Left lung (tissue), 10 donors: ENCODE measurements around the gene GALNT10. TPM values are rescaled to one million over a fixed set of nuclear protein-coding genes. Genes with fewer than 3 reads are reported as not detected.

Experiments
- ATAC-seq: fragments of 200-7000 bp; cut with Tn5 transposase; one replicate; pipeline ENCODE4 v1.9.1; 2020; ENCODE audit warnings: moderate library complexity
- DNase-seq, 4 donors: peaks; one replicate each; pipeline ENCODE4 v3.0.0-alpha.2; 2013 to 2020
- H3K27ac ChIP-seq, 2 donors: fragments of 200-600 bp; sonication (generic) in 1 of 2; one replicate each; pipeline versions ENCODE4 v1.5.0 to v1.8.0; 2020 to 2021
- H3K27me3 ChIP-seq, 2 donors: fragments of 200-600 bp; sonication (generic) in 1 of 2; one replicate each; pipeline versions ENCODE4 v1.5.0 to v1.8.0; 2020 to 2021
- H3K36me3 ChIP-seq, 2 donors: fragments of 200-600 bp; sonication (generic) in 1 of 2; one replicate each; pipeline versions ENCODE4 v1.5.0 to v1.8.0; 2020 to 2021
- H3K4me1 ChIP-seq, 2 donors: fragments of 200-600 bp; one replicate each; pipeline ENCODE4 v1.8.0; 2021
- H3K4me3 ChIP-seq, 2 donors: fragments of 200-600 bp; sonication (generic) in 1 of 2; one replicate each; pipeline versions ENCODE4 v1.5.0 to v1.8.0; 2020 to 2021; ENCODE audit warnings: mild to moderate bottlenecking in 1 of 2
- H3K9me3 ChIP-seq, 2 donors: fragments of 200-600 bp; sonication (generic) in 1 of 2; one replicate each; pipeline versions ENCODE4 v1.5.0 to v1.8.0; 2020 to 2021
- CTCF ChIP-seq, 2 donors: fragments of 200-600 bp; sonication (generic) in 1 of 2; IDR thresholded peaks; one replicate each; pipeline versions ENCODE4 v1.5.0 to v1.8.0; 2021; ENCODE audit warnings: antibody characterized with exemption in 2 of 2
- intact Hi-C, 2 donors: fragments of 100-400 bp; cut with DNase I; formaldehyde crosslinking; loops; one replicate each; pipeline versions ENCODE4 v1.11.2 to v1.14.2; 2022
- polyA plus RNA-seq, 6 donors: library from polyadenylated mRNA; unstranded; fragments of 120-200 nt; gene quantifications; one replicate each; pipeline ENCODE4 v1.2.1, GENCODE V29; 2013; ENCODE audit not compliant: insufficient read length in 6 of 6
- total RNA-seq, 2 donors: library from RNA; stranded (reverse); fragmentation: NEBNext Ultra II Directional; extraction: Animal tissue kit (Norgen Biotek cat#: 25700); gene quantifications; one replicate each; pipeline ENCODE4 v1.2.1, GENCODE V29; 2021
- donor health status: DM: no; HTN: yes; CAD: no.
- donor health status: DM: no; HTN: no; CAD: no.

GALNT10 gene
- total and polyA plus RNA-seq, 8 donors: 21.2 to 117 (median 25.7) TPM

- peak in 1 of 2 donors; percentile 35 for TF ChIP-seq CTCF (IDR thresholded peaks at IDR 0.05)
- no peaks in the 10 kb centered on the region for H3K36me3 ChIP-seq
- H3K27ac ChIP-seq: peak overlapping the region; percentile 70 to 84
- DNase-seq (peak; percentile 76 to 96 (median 84)), ATAC-seq (peak; percentile 97)
- peaks cover 0 to 11% of the 10 kb centered on the region in 2 donors for H3K27me3 ChIP-seq
- intact Hi-C loops: loop anchor here in 1 of 2 donors (10.0 kb wide), 1 partner anchor 215 kb away; no protein-coding TSS in a partner anchor
- peaks cover 19 to 32% of the 10 kb centered on the region in 2 donors for H3K4me1 ChIP-seq
- no peaks in the 10 kb centered on the region for H3K9me3 ChIP-seq
- peak overlapping the region; percentile 84 to 97 for H3K4me3 ChIP-seq
Observed at GRCh38 chr5:154189819-154190594, 526 bp upstream of the GALNT10 start.

GRCh38 chr5:154191467-154192261 is 1.1 kb downstream of the GALNT10 start:
- H3K27ac ChIP-seq: no peak overlapping the region
- intact Hi-C loops: loop anchor here in 1 of 2 donors (10.0 kb wide), 1 partner anchor 217 kb away; no protein-coding TSS in a partner anchor
- peak overlapping the region; percentile 52 to 73 for H3K4me3 ChIP-seq
- no peak for TF ChIP-seq CTCF (IDR thresholded peaks at IDR 0.05)
- H3K9me3 ChIP-seq: no peaks in the 10 kb centered on the region
- peaks cover 0 to 11% of the 10 kb centered on the region in 2 donors for H3K27me3 ChIP-seq
- DNase-seq: peak in 1 of 4 donors; percentile 19
- H3K4me1 ChIP-seq: peaks cover 21 to 33% of the 10 kb centered on the region in 2 donors
- ATAC-seq: no peak
- H3K36me3 ChIP-seq: no peaks in the 10 kb centered on the region

- no peak for TF ChIP-seq CTCF (IDR thresholded peaks at IDR 0.05)
- Histone ChIP-seq H3K4me1 (peaks cover 32 to 50% of the 10 kb centered on the region in 2 donors), H3K36me3 (no peaks in the 10 kb centered on the region), H3K27me3 (peaks cover 0 to 11% of the 10 kb centered on the region in 2 donors), H3K9me3 (no peaks in the 10 kb centered on the region), H3K4me3 (no peak overlapping the region), H3K27ac (no peak overlapping the region)
- no peak for ATAC-seq
- intact Hi-C loops: loop anchor here in 1 of 2 donors (10.0 kb wide), 1 partner anchor 218 kb away; no protein-coding TSS in a partner anchor
- DNase-seq: no peak
Observed at GRCh38 chr5:154193283-154193682, 2.8 kb downstream of the GALNT10 start.

- H3K4me3 ChIP-seq: no peak overlapping the region
- H3K4me1 ChIP-seq: peaks cover 32 to 54% of the 10 kb centered on the region in 2 donors
- H3K36me3 ChIP-seq: no peaks in the 10 kb centered on the region
- no peak overlapping the region for H3K27ac ChIP-seq
- intact Hi-C loops: loop anchor here in 1 of 2 donors (10.0 kb wide), 1 partner anchor 219 kb away; no protein-coding TSS in a partner anchor
- no peaks in the 10 kb centered on the region for H3K9me3 ChIP-seq
- TF ChIP-seq CTCF (IDR thresholded peaks at IDR 0.05): no peak
- DNase-seq: no peak
- H3K27me3 ChIP-seq: peaks cover 0 to 10% of the 10 kb centered on the region in 2 donors
- ATAC-seq: no peak
Observed at GRCh38 chr5:154193701-154194121, 3.2 kb downstream of the GALNT10 start.
